Retinal pigment epithelial cell (primary cell): ENCODE measurements around the gene PI4KA.

Experiments used
- DNase-seq: peaks from one replicate; pipeline ENCODE4 v3.0.0-alpha.2; 2010; ENCODE audit warnings: low read depth
- H3K4me3 ChIP-seq: 2 replicates; pipeline ENCODE4 v1.5.1; 2011; ENCODE audit warnings: mild to moderate bottlenecking, low read length, control low read depth, moderate library complexity
- TF ChIP-seq, protein P1 (sequence below): conservative IDR thresholded peaks from 2 replicates; pipeline ENCODE4 v1.5.1; 2011; ENCODE audit warnings: low read depth, low read length, control low read depth, inconsistent platforms

The PI4KA gene

DNA sequence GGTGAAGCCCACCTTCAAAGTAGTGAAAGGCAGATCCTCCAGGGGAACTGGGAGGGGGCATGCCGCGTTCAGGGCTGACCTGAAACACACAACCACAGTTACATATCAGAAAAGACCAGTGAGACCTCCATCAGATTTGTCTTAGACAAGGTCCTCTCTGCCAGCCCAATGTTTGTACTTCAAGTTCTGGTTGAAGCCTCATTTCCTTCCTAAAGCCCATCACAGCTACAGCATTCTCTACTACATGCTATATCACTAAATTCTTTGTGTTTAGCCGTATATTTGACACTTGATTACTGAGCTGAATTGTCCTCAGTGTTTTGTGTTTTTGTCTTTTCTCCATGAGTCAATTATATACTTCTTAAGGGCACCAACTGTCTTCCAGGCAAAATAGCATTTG is 40.1 kb downstream of the PI4KA start:
- TF ChIP-seq, protein P1, sequence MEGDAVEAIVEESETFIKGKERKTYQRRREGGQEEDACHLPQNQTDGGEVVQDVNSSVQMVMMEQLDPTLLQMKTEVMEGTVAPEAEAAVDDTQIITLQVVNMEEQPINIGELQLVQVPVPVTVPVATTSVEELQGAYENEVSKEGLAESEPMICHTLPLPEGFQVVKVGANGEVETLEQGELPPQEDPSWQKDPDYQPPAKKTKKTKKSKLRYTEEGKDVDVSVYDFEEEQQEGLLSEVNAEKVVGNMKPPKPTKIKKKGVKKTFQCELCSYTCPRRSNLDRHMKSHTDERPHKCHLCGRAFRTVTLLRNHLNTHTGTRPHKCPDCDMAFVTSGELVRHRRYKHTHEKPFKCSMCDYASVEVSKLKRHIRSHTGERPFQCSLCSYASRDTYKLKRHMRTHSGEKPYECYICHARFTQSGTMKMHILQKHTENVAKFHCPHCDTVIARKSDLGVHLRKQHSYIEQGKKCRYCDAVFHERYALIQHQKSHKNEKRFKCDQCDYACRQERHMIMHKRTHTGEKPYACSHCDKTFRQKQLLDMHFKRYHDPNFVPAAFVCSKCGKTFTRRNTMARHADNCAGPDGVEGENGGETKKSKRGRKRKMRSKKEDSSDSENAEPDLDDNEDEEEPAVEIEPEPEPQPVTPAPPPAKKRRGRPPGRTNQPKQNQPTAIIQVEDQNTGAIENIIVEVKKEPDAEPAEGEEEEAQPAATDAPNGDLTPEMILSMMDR, result no peak
- H3K4me3 ChIP-seq, result no peak overlapping the region
- no peak for DNase-seq

- DNase-seq, result no peak
- no peak overlapping the region for H3K4me3 ChIP-seq
- TF ChIP-seq, protein P1, result no peak
Measured at GRCh38 chr22:20816559-20816958, 42.1 kb downstream of the PI4KA start.

DNA sequence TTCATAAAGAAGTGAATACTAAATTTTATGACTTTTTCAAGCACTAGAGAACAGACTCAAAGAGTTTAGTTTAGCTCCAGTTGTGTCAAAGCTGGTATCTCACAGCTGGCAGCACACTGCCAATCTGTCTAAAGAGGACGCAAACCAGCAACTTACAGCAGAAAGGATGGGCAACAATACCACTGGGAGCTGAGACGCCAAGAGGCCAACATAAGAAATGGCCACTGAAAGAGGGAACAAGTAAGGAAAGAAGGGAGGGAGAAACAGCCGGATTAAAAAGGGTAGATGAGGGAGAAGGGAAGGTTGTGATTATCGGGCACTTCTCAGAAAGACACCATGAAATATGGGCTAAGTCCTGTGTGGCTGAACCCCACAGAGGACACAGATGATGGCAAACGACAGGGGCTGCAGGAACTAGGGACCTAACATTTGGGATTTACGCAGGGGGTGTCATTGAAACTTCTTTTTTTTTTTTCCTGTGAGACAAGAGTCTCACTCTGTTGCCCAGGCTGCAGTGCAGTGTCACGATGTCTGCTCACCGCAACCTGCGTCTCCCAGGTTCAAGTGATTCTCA is 43.0 kb downstream of the PI4KA start:
- H3K4me3 ChIP-seq, result no peak overlapping the region
- TF ChIP-seq, protein P1, result no peak
- DNase-seq, result no peak

DNA sequence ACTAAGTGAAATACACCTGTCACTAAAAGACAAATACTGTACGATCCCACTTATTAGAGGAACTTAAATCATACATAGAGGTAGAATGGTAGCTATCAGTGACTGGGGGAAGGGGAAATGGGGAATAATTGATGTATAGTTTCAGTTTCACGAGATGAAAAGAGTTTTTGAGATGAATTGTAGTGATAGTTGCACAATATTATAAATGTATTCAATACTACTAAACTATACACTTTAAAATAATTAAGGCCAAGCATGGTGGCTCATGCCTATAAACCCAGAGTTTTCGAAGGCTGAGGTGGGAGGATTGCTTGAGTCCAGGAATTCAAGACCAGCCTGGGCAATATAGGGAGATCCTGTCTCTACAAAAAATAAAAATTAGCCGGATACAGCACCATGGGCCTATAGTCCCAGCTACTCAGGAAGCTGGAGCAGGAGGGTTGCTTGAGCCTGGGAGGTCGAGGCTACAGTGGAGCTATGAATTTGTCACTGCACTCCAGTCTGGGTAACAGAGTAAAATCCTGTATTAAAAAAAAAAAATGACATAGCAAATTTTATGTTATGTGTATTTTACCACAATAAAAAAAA is 44.3 kb downstream of the PI4KA start:
- no peak overlapping the region for H3K4me3 ChIP-seq
- TF ChIP-seq, protein P1, result no peak
- DNase-seq, result no peak

- TF ChIP-seq, protein P1, result no peak
- DNase-seq, result no peak
- no peak overlapping the region for H3K4me3 ChIP-seq
Measured at GRCh38 chr22:20813056-20813455, 45.6 kb downstream of the PI4KA start.

GRCh38 chr22:20811971-20812660 is 46.5 kb downstream of the PI4KA start:
- DNase-seq, result no peak
- no peak overlapping the region for H3K4me3 ChIP-seq
- TF ChIP-seq, protein P1, result no peak

DNA sequence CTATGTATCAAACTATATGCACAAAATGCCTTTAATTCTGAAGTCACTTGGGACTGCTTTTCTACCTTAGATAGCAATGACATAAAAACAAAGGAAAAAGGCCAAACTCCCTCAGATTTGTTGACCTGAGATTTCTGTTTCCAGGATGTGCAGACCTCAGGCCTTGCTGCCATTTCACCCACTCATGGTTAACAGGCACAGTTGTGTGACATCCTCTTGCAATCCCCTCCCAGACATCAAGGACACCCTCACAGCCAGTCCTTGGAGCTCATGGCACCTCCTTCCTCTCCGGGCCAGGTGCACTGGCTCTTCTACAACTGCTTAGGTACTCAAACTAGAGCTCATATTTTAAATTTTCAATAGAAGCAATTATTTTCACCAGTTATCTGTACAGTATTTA is 47.4 kb downstream of the PI4KA start:
- DNase-seq, result no peak
- TF ChIP-seq, protein P1, result no peak
- no peak overlapping the region for H3K4me3 ChIP-seq
